22Rv1 (cell line): ENCODE measurements around the gene DERA.
"Not testable (repeated sequence)": the region's sequence is repeated elsewhere in the genome, so short reads cannot be mapped to it uniquely, and the experiment has no call there.

Experiments
- CTCF ChIP-seq: fragments of 450-650 bp; IDR thresholded peaks from 2 replicates; pipeline ENCODE4 v1.5.1; 2017; ENCODE audit warnings: mild to moderate bottlenecking
- ZFX ChIP-seq: fragments of 450-650 bp; IDR thresholded peaks from 2 replicates; pipeline ENCODE4 v1.6.1; 2017; ENCODE audit warnings: antibody characterized with exemption, borderline replicate concordance

GRCh38 chr12:15911931-15912330 lies 799 bp downstream of the DERA start:
- not testable (repeated sequence) for TF ChIP-seq CTCF, ZFX
